SH-SY5Y (cell line): ENCODE results near the gene TCTA.

Source experiments
- GATA2 ChIP-seq: IDR thresholded peaks from 2 replicates; pipeline ENCODE4 v1.6.1; 2011; ENCODE audit warnings: mild to moderate bottlenecking, low read depth, low read length
- GATA3 ChIP-seq: IDR thresholded peaks from 2 replicates; pipeline ENCODE4 v1.6.1; 2011; ENCODE audit warnings: low read depth, mild to moderate bottlenecking, low read length, moderate library complexity

The TCTA gene

GRCh38 chr3:49403891-49404290, 8.3 kb upstream of the TCTA start:
- TF ChIP-seq GATA2 (no peak), GATA3 (no peak)

- no peak for TF ChIP-seq GATA3
- TF ChIP-seq GATA2 = no peak
Observed at GRCh38 chr3:49406571-49407565, 5.4 kb upstream of the TCTA start.

GRCh38 chr3:49410066-49410845, 2.0 kb upstream of the TCTA start:
- no peak for TF ChIP-seq GATA3
- TF ChIP-seq GATA2 = no peak

- TF ChIP-seq GATA2 (no peak), GATA3 (no peak)
Observed at GRCh38 chr3:49410846-49411534, 1.2 kb upstream of the TCTA start.

GRCh38 chr3:49411535-49411967, 672 bp upstream of the TCTA start:
- TF ChIP-seq GATA3 (no peak), GATA2 (no peak)

- TF ChIP-seq GATA2 (no peak), GATA3 (no peak)
Observed at GRCh38 chr3:49412632-49413337, 562 bp downstream of the TCTA start.

- TF ChIP-seq GATA2 (no peak), GATA3 (no peak)
Observed at GRCh38 chr3:49413338-49413734, 1.1 kb downstream of the TCTA start.

GRCh38 chr3:49414753-49415152, 2.5 kb downstream of the TCTA start:
- no peak for TF ChIP-seq GATA2
- no peak for TF ChIP-seq GATA3

GRCh38 chr3:49415931-49416601, 3.8 kb downstream of the TCTA start:
- no peak for TF ChIP-seq GATA2
- no peak for TF ChIP-seq GATA3

- TF ChIP-seq GATA2 = no peak
Observed at GRCh38 chr3:49416867-49417266, 4.6 kb downstream of the TCTA start.

GRCh38 chr3:49417516-49418120, 5.4 kb downstream of the TCTA start:
- TF ChIP-seq GATA3 (no peak), GATA2 (no peak)

GRCh38 chr3:49421890-49422378, 9.7 kb downstream of the TCTA start:
- TF ChIP-seq GATA3 (no peak), GATA2 (no peak)
